ENCODE data around the gene LRRC4C.

The LRRC4C gene

DNA sequence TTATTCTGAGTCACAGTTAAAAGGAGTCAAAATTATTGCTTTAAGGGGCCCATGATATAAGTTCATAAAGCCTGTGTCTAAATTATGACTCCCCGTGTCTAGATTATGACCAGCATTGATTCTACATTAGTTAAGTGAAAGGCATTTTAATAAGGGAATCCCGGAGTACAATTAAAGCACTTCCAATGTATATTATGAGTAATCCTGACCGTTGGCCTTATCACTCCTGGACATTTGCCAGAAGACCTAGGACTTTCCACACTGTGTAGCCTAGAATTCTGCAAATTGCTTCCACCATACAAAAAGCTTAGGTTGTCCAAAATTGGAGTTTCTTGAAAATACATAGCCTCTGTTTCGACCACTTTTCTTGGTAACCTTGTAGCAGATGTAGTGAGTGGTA is 1292.6 kb downstream of the LRRC4C start:
- no peak for DNase-seq (ENCODE audit: low spot score)

GRCh38 chr11:40162901-40163883 is 1296.3 kb downstream of the LRRC4C start:
- DNase-seq (ENCODE audit: low spot score), result no peak

GRCh38 chr11:40161854-40162410 is 1297.5 kb downstream of the LRRC4C start:
- no peak for DNase-seq (ENCODE audit: low spot score)

- DNase-seq (ENCODE audit: low spot score), result no peak
Observed at GRCh38 chr11:40160418-40160817, 1299.0 kb downstream of the LRRC4C start.

DNA sequence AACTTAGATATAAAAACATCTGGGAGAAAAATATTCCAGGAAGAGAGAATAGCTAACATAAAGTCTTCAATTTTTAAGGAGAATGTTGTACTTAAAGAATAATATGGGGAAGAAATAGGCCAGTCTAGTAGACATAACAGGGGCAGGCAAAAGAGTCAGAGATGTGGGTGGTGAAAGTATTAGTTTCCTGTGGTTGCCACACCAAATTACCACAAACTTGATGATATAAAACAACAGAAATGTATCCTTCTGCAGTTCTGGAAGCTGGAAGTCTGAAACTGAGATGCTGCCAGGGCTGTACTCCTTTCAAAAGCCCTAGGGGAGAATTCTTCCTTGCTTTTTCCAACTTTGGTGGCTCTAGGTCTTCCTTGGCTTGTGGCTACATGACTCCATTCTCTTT is 1309.7 kb downstream of the LRRC4C start:
- DNase-seq (ENCODE audit: low spot score), result no peak

DNA sequence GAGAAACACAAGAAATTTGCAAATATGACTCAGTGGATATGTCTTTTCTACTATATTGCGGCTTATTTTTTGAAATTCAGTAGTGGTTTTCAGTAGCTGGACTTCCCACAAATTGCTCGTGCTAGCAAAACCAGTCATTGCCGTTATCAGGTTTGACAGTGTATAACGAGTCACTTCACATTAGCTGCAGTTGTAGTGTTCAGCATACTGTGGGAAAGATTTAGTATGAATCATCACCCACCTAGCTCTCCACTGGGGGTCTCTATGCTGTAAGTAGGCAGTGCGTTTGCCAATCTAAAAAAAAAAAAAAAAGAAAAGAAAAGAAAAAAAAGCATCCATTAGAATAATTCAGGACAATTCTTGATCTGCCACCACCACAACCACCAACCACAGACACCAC is 1318.9 kb downstream of the LRRC4C start:
- DNase-seq (ENCODE audit: low spot score), result no peak

DNA sequence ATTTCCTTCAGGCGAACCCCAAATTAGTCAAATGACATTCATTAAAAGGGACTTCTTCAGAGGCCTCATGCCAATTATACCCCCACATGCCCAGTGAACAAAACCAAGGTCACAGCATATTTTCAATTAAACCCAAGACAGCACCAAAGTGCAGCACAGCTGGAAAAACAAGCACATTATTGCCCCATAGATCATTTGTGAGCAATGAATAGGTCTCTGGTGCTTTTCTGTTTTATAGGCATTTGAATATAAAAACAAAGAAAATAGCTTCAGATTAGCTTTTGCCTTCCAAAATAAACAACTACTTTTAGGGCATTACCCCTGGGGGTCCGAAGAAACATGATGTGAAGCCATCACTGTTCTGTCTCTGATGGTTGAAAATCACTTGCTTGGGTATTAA is 1319.9 kb downstream of the LRRC4C start:
- DNase-seq (ENCODE audit: low spot score), result no peak

GRCh38 chr11:40139066-40139465 is 1320.4 kb downstream of the LRRC4C start:
- DNase-seq (ENCODE audit: low spot score), result no peak

DNA sequence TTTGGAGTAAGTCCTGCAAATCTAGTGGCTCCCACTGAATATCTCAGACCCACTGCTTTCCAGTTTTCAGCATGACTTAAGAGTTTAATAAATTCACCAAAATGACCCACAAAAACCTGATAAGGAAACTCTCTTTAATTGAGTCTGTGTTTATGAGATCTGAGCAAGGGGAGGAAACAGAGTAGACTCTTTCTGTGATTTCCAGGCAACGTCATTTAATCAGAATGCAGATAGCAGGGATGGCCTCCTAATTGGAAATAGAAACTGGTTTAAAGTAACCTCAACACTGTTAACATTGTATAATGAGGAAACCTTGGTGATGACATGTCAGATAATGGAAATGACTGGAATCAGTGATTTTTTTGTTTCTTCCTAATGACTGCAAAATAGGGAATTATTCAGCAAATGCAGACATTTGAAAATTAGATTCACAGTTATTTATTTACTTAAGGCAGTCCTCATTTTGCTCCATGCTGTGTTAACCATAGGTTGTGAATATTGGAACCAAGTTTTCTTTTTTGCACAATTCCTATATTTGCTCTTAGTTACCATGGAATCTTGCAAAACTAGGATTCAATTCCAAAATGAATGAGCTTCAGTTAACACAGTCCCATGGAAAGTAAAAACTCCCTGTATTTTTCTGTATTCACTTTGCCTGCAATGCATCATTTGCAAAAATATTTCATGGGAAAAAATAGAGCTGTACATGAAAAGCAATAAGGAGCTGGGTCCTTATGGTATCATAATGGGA is 1324.5 kb downstream of the LRRC4C start:
- no peak for DNase-seq (ENCODE audit: low spot score)

DNA sequence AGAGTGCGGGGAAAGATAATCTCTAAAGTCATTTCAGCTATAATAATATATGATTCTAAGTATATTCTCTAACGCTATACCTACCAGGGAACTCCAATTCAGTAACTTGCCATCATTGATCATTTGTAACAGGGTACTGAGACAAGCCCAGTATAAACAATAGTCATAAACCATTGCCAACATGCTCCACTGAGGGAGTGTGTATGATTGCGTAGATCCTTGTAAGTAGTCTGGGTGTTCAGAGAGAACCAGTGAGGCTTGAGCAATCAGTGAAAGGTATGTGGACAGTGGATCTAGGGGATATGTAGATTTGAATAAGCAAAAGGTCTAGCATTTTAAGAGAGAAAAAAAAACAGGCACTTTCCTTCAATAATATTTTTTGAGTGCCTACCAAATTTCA is 1326.0 kb downstream of the LRRC4C start:
- DNase-seq (ENCODE audit: low spot score), result no peak

DNA sequence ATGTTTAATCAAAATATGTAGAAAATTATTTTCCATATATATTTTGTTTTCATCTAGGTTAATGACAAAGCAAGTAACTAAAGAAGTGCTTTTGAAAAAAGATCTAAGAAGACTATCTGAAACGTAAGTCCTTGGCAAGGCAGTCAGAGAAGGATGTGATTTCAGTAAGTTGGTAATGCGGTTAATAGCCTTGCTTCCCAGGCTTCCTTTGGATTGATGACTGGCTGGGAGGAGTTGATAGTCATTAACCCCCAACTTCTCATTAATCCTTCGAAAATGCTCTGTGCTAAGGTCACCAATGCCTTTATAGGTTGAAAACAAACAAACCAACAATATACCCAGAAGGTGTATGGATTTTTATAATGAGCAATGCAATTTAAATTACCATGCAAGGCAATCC is 1326.5 kb downstream of the LRRC4C start:
- DNase-seq (ENCODE audit: low spot score), result no peak

DNA sequence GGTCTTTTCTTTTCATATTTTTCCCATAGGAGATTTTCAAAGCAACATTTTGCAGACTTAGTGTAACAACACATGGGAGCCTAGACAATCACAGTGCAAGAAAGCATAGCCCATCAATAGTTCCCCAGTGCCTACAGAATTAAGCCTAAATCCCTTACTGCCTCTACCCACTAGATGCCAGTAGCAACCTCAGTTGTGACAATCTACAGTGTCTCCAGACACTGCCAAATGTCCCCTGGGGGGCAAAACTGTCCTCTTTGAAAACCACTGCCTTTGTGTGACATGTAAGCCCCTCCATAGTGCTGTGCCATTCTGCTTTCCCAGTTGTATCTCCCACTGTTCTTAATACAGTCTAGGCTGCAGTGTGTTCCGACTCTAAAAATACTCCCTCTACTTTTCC is 1329.0 kb downstream of the LRRC4C start:
- peak; percentile 79 for DNase-seq (ENCODE audit: low spot score)

GRCh38 chr11:40129266-40129665 is 1330.2 kb downstream of the LRRC4C start:
- DNase-seq (ENCODE audit: low spot score), result peak; percentile 56

DNA sequence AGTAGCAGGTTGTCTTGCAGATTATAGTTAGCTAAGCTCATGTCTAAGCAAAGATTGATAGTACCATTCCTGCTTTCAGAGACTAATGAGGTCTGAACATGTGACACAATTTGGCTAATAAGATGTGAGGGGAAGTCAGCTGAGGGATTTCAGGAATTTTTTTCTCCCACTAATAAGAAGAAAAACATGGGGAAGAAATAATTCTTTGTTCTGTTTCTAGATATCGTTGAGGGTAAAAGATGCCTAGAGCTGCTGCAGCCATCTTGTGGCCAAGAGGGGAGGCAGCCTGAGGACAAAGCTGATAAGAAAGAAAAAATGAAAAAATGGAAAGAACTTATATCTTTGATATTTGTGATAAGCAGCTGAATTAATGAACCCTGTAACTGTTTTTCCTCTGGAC is 1334.4 kb downstream of the LRRC4C start:
- DNase-seq (ENCODE audit: low spot score), result no peak

DNA sequence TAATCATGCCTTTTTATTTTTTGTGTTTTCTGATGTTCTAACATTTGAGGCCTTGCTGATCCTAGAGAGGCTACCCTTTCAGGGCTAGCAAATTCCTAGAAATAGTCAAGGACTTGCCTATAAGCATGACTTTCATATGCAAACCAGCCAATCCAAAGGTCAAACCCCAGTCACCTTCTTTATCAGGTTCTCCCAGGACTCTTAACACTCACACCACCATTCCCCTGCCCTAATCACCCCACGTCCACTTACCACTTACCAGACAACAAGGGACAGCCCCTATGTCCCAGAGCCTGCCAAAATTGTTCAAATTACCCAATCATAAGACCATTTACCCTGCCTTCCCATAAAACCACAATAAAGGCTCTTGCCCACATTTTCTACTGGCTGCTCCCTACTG is 1339.8 kb downstream of the LRRC4C start:
- no peak for DNase-seq (ENCODE audit: low spot score)

DNA sequence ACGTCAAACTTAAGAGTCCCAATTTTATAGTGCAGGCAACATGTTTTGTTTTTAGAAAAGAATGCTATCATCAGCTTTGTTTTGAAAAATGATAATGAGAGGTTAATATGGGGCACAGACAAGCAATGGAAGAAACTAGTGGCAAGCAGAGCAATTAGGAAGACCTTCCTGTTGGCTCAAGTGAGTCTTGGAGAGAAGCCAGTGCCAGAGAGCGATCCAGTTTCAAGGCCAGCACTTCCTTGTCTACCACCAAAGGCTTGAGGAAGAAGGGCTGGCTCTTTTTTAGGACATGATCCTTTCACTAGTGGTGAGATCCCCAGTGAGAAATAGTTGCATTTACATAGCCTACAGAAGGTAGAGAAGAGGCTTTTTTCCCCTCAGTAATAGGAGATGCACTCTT is 1340.7 kb downstream of the LRRC4C start:
- no peak for DNase-seq (ENCODE audit: low spot score)

DNA sequence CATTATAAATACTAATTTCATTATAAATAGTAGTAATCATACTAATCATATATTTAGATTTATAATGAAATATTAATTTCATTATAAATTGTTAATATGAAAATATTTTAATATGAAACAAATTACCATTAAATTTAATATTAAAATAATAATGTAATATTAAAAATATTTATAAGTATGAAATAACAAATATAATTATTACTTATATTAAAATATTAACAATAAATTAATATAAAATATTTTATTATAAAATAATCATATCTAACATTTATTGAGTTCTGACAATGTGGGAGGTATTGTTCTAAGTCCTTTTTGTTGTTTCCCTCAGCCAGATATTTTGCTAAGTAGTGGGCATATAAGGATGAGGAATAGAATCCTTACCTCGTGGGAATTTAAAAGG is 1341.4 kb downstream of the LRRC4C start:
- DNase-seq (ENCODE audit: low spot score), result no peak

DNA sequence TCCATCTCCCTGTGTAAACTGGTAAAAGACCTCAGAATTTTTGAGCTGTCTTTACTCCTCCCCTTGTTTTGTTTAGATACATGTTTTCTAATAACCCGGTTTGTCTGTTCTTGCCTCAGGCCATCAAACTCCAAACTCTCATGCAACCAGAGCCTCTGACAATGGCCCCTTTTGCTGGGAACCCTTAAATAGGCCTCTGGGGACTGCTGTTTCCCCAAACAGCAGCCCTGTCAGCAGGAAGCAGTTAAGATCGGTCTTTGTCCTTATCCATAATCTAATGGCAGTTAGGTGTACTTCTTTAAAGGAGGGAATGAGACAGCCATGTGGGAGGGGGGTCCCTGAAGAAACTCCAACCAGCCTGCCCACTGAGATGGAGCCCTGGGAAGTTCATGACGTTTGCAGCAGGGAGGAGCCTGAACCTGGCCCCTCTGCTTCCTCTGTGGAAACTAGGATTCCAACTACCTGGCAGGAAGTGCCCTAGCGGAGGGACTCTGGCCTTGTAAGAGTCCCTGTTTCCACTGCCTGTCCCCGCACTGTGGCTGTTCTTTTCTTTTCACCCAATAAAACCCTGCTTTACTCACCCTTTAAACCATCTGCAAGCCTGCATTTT is 1354.4 kb downstream of the LRRC4C start:
- DNase-seq (ENCODE audit: low spot score), result no peak

GRCh38 chr11:40100781-40101180 is 1358.7 kb downstream of the LRRC4C start:
- no peak for DNase-seq (ENCODE audit: low spot score)

DNA sequence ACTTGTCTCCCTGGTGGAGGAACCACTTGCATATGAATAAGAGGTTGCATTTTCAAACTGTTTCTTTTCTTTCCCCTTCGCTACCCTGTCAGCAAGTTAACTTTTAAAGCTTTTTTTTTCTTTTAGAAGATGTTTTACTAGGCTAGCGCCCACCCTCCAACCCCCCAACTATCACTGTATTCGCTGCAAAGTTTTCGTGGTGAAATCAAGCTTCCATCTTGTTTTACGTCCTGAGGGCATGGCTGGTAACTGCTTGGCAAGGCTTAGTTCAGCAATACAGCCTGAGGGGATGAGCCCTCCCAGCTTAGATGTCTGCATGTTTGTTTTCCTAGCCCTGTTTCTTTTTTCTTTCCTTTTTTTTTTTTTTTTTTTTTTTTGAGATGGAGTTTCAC is 1359.3 kb downstream of the LRRC4C start:
- DNase-seq (ENCODE audit: low spot score), result no peak

DNA sequence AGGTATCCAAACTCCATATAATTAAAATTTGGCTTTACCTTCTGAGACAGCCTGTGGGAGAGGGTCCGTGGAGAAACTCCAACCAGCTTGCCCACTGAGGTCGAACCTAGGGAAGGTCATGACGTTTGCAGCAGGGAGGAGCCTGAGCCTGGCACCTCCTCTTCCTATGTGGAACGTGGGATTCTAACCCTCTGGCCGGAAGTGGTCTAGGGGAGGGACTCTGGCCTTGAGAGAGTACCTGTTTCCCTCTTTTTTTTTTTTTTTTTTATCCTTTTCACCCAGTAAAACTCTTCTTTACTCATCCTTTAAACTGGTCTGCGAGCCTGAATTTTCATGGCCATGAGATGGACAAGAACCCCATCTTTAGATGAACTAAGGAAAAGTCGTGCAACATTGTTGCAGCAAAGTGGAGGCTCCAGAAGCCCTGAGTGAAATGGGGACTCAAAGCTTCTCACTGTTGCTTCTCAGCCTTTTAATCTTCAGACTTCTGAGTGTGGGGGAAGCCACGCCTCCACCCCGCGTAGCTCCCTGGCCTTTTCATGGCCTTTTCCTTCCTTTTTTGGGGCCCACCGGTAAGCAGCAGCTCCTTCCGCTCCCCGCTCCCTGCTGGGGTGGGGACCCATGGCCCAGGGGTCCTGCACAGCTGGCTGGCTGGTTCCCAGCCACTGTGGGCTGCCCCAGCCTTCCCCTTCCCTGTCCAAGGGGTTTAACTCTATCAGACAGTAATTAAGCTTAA is 1359.9 kb downstream of the LRRC4C start:
- no peak for DNase-seq (ENCODE audit: low spot score)

DNA sequence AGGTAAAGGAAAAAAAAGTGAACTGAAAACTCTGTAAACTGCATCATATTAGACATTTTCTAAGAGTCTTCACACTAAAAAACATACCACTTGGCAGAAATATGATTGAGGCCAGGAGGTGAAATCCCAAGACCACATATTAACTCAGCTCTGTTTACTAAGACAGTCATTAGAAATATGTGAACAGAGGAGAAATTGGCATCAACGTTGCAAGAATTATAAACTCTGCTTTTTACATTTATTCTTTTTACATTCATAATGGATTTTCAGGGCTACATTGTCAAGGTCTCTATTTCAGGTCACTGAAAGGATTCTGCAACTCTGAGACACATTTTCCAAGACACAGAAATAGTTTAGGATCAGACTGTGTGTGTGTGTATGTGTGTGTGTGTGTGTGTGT is 1364.0 kb downstream of the LRRC4C start:
- DNase-seq (ENCODE audit: low spot score), result no peak

Data from globus pallidus (tissue), 1 donor.